ENCODE results near the gene LEO1. TPM values are rescaled to one million over a fixed set of nuclear protein-coding genes. Genes with fewer than 3 reads are reported as not detected.

Gene LEO1
- total RNA-seq, 1 experiment from 2014 or later: 30.1 TPM

- BruUV-seq (replicated peaks): no TSS peak
These were observed 47.3 kb upstream of the LEO1 start, which contains the start of gene MAPK6 for GRCh38 chr15:52018693-52019393. TSS of gene MAPK6 (plus strand) at chr15:52019219. CDS start at chr15:52046461, 27,242 bp downstream.

GRCh38 chr15:52018244-52018643, 46.7 kb upstream of the LEO1 start:
- TF ChIP-seq SIN3A (IDR thresholded peaks at IDR 0.05; ENCODE audit: borderline replicate concordance, insufficient read depth, low read depth, low read length) (no peak), TCF7L2 (IDR thresholded peaks at IDR 0.05; ENCODE audit: low read depth, low read length) (no peak), CTCF (IDR thresholded peaks at IDR 0.05) (no peak), POLR2AphosphoS5 (IDR thresholded peaks at IDR 0.05; ENCODE audit: low read depth, low read length) (no peak), REST (IDR thresholded peaks at IDR 0.05; ENCODE audit: insufficient read depth in 1 of 2, low read depth in 2 of 2, low read length in 1 of 2) (no peak)
- ChIA-PET POLR2A (no interaction called here), CTCF (no interaction called here)
- H3K9me3 ChIP-seq (ENCODE audit: control insufficient read depth, insufficient read depth, low read depth, low read length): no peaks in the 10 kb centered on the region
- no TSS peak for BruUV-seq (replicated peaks)
- H3K4me3 ChIP-seq (ENCODE audit: low read depth in 2 of 2, low read length in 2 of 2): peak overlapping the region; percentile 74 to 77; a peak in 3 of 4 replicates
- intact Hi-C loops (cut with micrococcal nuclease; ENCODE audit: unreplicated experiment) (no loop called here), in situ Hi-C loops (cut with HindIII; ENCODE audit: low pct_unique_long_range_greater_than_20kb, low sequenced_read_pairs) (no loop called here)
- peaks cover 2% of the 10 kb centered on the region; the same call in 1 of the 2 replicates for H3K4me1 ChIP-seq (ENCODE audit: control insufficient read depth, insufficient read depth, low read length)
- H3K36me3 ChIP-seq (ENCODE audit: control insufficient read depth, insufficient read depth, low read length): no peaks in the 10 kb centered on the region; the same call in 1 of the 2 replicates
- H3K27me3 ChIP-seq (ENCODE audit: control insufficient read depth, insufficient read depth, low read length): no peaks in the 10 kb centered on the region
- no peak for ATAC-seq
- H3K27ac ChIP-seq (ENCODE audit: low read length): peak overlapping the region; percentile 92
- no peak for DNase-seq (ENCODE audit: low read depth, low spot score)

More at GRCh38 chr15:52018693-52019393, 47.3 kb upstream of the LEO1 start, which contains the start of gene MAPK6:
- ChIA-PET CTCF (no interaction called here), POLR2A (no interaction called here)
- H3K27ac ChIP-seq (ENCODE audit: low read length): peak within 1 kb of the TSS; percentile 94
- peaks cover 6% of the 10 kb centered on the region; the same call in 1 of the 2 replicates for H3K4me1 ChIP-seq (ENCODE audit: control insufficient read depth, insufficient read depth, low read length)
- H3K36me3 ChIP-seq (ENCODE audit: control insufficient read depth, insufficient read depth, low read length): no peaks in the 10 kb centered on the region; the same call in 1 of the 2 replicates
- in situ Hi-C loops (cut with HindIII; ENCODE audit: low pct_unique_long_range_greater_than_20kb, low sequenced_read_pairs): no loop called here
- H3K4me3 ChIP-seq (ENCODE audit: low read depth in 2 of 2, low read length in 2 of 2): peak within 1 kb of the TSS; percentile 77 to 95
- intact Hi-C loops (cut with micrococcal nuclease; ENCODE audit: unreplicated experiment): no loop called here
- 0 out of 2 replicates have a peak, but pooled peaks have one; percentile 20 for TF ChIP-seq SIN3A (IDR thresholded peaks at IDR 0.05; ENCODE audit: borderline replicate concordance, insufficient read depth, low read depth, low read length)
- TF ChIP-seq CTCF (IDR thresholded peaks at IDR 0.05): no peak
- TF ChIP-seq REST (IDR thresholded peaks at IDR 0.05; ENCODE audit: insufficient read depth in 1 of 2, low read depth in 2 of 2, low read length in 1 of 2): no peak
- TF ChIP-seq POLR2AphosphoS5 (IDR thresholded peaks at IDR 0.05; ENCODE audit: low read depth, low read length): peak; percentile 86
- no peak for TF ChIP-seq TCF7L2 (IDR thresholded peaks at IDR 0.05; ENCODE audit: low read depth, low read length)
- peak; percentile 56 for DNase-seq (ENCODE audit: low read depth, low spot score)
- no peaks in the 10 kb centered on the region for H3K27me3 ChIP-seq (ENCODE audit: control insufficient read depth, insufficient read depth, low read length)
- no peaks in the 10 kb centered on the region for H3K9me3 ChIP-seq (ENCODE audit: control insufficient read depth, insufficient read depth, low read depth, low read length)
- ATAC-seq: peak; percentile 91
